ENCODE results near the gene SPEG.

Gene SPEG

DNA sequence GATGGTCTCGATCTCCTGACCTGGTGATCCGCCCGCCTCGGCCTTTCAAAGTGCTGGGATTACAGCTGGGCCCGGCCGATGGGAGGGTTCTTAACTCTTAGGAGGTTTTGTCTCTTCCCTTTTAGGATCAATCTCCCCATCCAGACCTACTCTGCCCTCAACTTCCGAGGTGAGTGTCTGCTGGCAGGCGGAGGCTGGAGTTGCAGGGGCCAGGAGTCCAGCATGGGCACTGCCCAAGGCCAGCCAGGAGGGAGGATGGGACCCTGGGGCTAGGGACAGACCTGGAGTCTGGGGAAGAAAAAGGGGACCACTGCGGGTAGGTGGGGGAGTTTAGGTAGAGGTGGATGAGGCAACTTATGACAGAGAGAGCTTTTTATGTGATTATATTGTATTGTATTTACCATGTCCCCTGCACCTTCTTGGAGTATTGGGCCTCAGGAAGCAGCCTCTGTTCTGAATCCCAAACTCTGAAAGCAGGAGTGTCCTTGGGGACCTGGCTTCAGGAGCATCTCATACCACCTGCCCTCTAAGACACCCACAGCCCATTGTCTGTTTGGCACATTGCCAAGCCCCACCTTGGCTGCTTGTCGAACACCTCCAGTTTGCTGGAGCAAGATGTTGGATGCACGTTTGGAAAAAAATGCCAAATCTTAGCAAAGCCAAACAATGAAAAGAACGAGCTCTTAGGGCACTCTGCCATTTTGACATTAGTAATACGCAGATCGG lies 10.8 kb upstream of the SPEG start:
- no peak overlapping the region for H2BK5ac ChIP-seq (ENCODE audit: low read length)
- H3K14ac ChIP-seq (ENCODE audit: low read length) = no peak overlapping the region
- no peak overlapping the region for H3K18ac ChIP-seq (ENCODE audit: low read length)
- no peak overlapping the region for H3K9ac ChIP-seq (ENCODE audit: low read depth, low read length, poor library complexity)
- H3K27ac ChIP-seq (replicated peaks; ENCODE audit: low read length) = no peak overlapping the region
- H2BK120ac ChIP-seq (ENCODE audit: low read depth, low read length) = no peak overlapping the region
- WGBS, 2 donors (ENCODE audit: extremely low coverage in 2 of 2, insufficient read length in 2 of 2, insufficient replicate concordance in 1 of 2) = no CpG with 5 or more reads among the region's 14 CpGs
- peaks cover 10% of the 10 kb centered on the region in 2 donors for H3K4me1 ChIP-seq (ENCODE audit: control insufficient read depth in 2 of 2, insufficient read depth in 1 of 2, low read depth in 1 of 2, low read length in 2 of 2)
- H3K9me3 ChIP-seq (replicated peaks in 1 of 2; ENCODE audit: control insufficient read depth in 2 of 2, insufficient read depth in 1 of 2, low read depth in 1 of 2, low read length in 2 of 2) = no peaks in the 10 kb centered on the region
- peaks cover 4 to 39% (median 18%) of the 10 kb centered on the region in 3 experiments for H3K27me3 ChIP-seq (ENCODE audit: control insufficient read depth in 3 of 3, insufficient read depth in 3 of 3, low read depth in 1 of 3, low read length in 3 of 3)
- H3K23ac ChIP-seq (ENCODE audit: low read depth, low read length, poor library complexity) = no peak overlapping the region
- H2BK12ac ChIP-seq (ENCODE audit: low read length) = no peak overlapping the region
- DNase-seq (ENCODE audit: low spot score) = no peak
- H4K91ac ChIP-seq (ENCODE audit: low read depth, low read length, poor library complexity) = no peak overlapping the region
- no peak overlapping the region for H3K4ac ChIP-seq (ENCODE audit: low read length)
- H2AK5ac ChIP-seq (ENCODE audit: low read depth, low read length) = no peak overlapping the region
- H3K79me1 ChIP-seq (ENCODE audit: low read depth, low read length) = no peaks in the 10 kb centered on the region
- no peak overlapping the region for H3K4me3 ChIP-seq (ENCODE audit: low read length in 2 of 2)
- H3K4me2 ChIP-seq (ENCODE audit: insufficient read depth, low read length, poor library complexity, severe bottlenecking) = no peak overlapping the region
- no peak overlapping the region for H2AFZ ChIP-seq (ENCODE audit: low read length)
- no peak overlapping the region for H2BK15ac ChIP-seq (ENCODE audit: low read length)
- no peak overlapping the region for H4K8ac ChIP-seq (ENCODE audit: low read depth, low read length)
- no peaks in the 10 kb centered on the region for H3K36me3 ChIP-seq (replicated peaks in 1 of 2; ENCODE audit: control insufficient read depth in 2 of 2, insufficient read depth in 2 of 2, low read length in 2 of 2)

DNA sequence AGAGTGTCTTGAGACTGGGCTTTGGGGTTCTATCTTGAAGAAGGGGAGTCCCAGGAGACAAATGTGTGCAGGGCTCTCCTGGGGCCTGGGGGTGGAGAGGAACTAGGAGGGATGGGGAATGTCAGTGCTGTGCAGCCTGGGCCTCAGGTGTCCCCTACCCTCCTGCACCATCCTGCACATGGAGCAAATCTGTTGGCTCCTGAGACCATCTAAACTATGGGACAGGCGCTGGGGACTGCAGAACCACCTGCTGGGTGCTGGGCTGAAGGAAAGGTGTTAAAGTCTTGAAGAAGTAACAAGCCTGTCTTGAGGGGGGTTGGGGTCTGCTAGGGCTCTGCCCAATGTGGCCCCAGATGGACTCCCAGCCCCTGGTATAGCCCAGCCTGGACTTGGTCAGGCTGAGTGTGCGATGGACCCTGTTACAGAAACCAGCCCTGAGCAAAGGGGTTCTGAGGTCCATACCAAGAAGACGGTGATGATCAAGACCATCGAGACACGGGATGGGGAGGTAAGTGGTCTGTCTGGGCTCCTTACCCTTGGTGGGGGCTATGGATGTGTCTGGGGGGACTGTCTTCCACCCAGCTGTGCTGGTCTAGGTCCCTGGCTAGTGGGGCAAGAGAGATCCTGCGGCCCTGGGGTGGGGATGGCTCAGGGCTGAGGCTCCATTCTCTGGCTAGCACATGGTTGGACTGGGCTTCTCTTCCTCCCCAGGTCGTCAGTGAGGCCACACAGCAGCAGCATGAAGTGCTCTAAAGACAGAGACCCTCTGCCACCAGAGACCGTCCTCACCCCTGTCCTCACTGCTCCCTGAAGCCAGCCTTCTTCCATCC lies 9.2 kb upstream of the SPEG start:
- peak overlapping the region; percentile 10 for H2BK12ac ChIP-seq (ENCODE audit: low read length)
- no peak overlapping the region for H4K8ac ChIP-seq (ENCODE audit: low read depth, low read length)
- H3K4ac ChIP-seq (ENCODE audit: low read length) = no peak overlapping the region
- peak overlapping the region; percentile 21 for H3K9ac ChIP-seq (ENCODE audit: low read depth, low read length, poor library complexity)
- H3K4me1 ChIP-seq (ENCODE audit: control insufficient read depth in 2 of 2, insufficient read depth in 1 of 2, low read depth in 1 of 2, low read length in 2 of 2) = peaks cover 7 to 10% of the 10 kb centered on the region in 2 donors
- H2BK15ac ChIP-seq (ENCODE audit: low read length) = peak overlapping the region; percentile 89
- no peaks in the 10 kb centered on the region for H3K79me1 ChIP-seq (ENCODE audit: low read depth, low read length)
- H3K27me3 ChIP-seq (ENCODE audit: control insufficient read depth in 3 of 3, insufficient read depth in 3 of 3, low read depth in 1 of 3, low read length in 3 of 3) = peaks cover 0 to 45% (median 2%) of the 10 kb centered on the region in 3 experiments
- H3K9me3 ChIP-seq (replicated peaks in 1 of 2; ENCODE audit: control insufficient read depth in 2 of 2, insufficient read depth in 1 of 2, low read depth in 1 of 2, low read length in 2 of 2) = no peaks in the 10 kb centered on the region
- peak overlapping the region; percentile 89 for H2BK5ac ChIP-seq (ENCODE audit: low read length)
- peak overlapping the region; percentile 90 for H3K18ac ChIP-seq (ENCODE audit: low read length)
- DNase-seq (ENCODE audit: low spot score) = no peak
- peak overlapping the region; percentile 84 for H2AK5ac ChIP-seq (ENCODE audit: low read depth, low read length)
- peak overlapping the region; percentile 89 for H3K14ac ChIP-seq (ENCODE audit: low read length)
- peak overlapping the region in 1 of 2 donors; percentile 42 for H3K4me3 ChIP-seq (ENCODE audit: low read length in 2 of 2)
- H2AFZ ChIP-seq (ENCODE audit: low read length) = no peak overlapping the region
- no peak overlapping the region for H3K4me2 ChIP-seq (ENCODE audit: insufficient read depth, low read length, poor library complexity, severe bottlenecking)
- no CpG with 5 or more reads among the region's 8 CpGs for WGBS, 2 donors (ENCODE audit: extremely low coverage in 2 of 2, insufficient read length in 2 of 2, insufficient replicate concordance in 1 of 2)
- no peak overlapping the region for H4K91ac ChIP-seq (ENCODE audit: low read depth, low read length, poor library complexity)
- H3K23ac ChIP-seq (ENCODE audit: low read depth, low read length, poor library complexity) = peak overlapping the region; percentile 85
- H3K36me3 ChIP-seq (replicated peaks in 1 of 2; ENCODE audit: control insufficient read depth in 2 of 2, insufficient read depth in 2 of 2, low read length in 2 of 2) = no peaks in the 10 kb centered on the region
- no peak overlapping the region for H3K27ac ChIP-seq (replicated peaks; ENCODE audit: low read length)
- peak overlapping the region; percentile 83 for H2BK120ac ChIP-seq (ENCODE audit: low read depth, low read length)

GRCh38 chr2:219426068-219426443 lies 8.6 kb upstream of the SPEG start:
- Histone ChIP-seq H4K8ac (ENCODE audit: low read depth, low read length) (peak overlapping the region; percentile 92), H3K27ac (replicated peaks; ENCODE audit: low read length) (no peak overlapping the region), H3K9ac (ENCODE audit: low read depth, low read length, poor library complexity) (peak overlapping the region; percentile 18), H3K14ac (ENCODE audit: low read length) (peak overlapping the region; percentile 79), H2BK120ac (ENCODE audit: low read depth, low read length) (peak overlapping the region; percentile 83), H2BK12ac (ENCODE audit: low read length) (peak overlapping the region; percentile 93), H3K36me3 (replicated peaks in 1 of 2; ENCODE audit: control insufficient read depth in 2 of 2, insufficient read depth in 2 of 2, low read length in 2 of 2) (no peaks in the 10 kb centered on the region), H4K91ac (ENCODE audit: low read depth, low read length, poor library complexity) (no peak overlapping the region), H3K4ac (ENCODE audit: low read length) (peak overlapping the region; percentile 61), H3K4me2 (ENCODE audit: insufficient read depth, low read length, poor library complexity, severe bottlenecking) (no peak overlapping the region), H3K4me3 (ENCODE audit: low read length in 2 of 2) (peak overlapping the region in 1 of 2 donors; percentile 42), H3K18ac (ENCODE audit: low read length) (peak overlapping the region; percentile 90), H3K4me1 (ENCODE audit: control insufficient read depth in 2 of 2, insufficient read depth in 1 of 2, low read depth in 1 of 2, low read length in 2 of 2) (peaks cover 7 to 10% of the 10 kb centered on the region in 2 donors), H2BK15ac (ENCODE audit: low read length) (peak overlapping the region; percentile 89), H3K79me1 (ENCODE audit: low read depth, low read length) (no peaks in the 10 kb centered on the region), H3K27me3 (ENCODE audit: control insufficient read depth in 3 of 3, insufficient read depth in 3 of 3, low read depth in 1 of 3, low read length in 3 of 3) (peaks cover 0 to 48% (median 0%) of the 10 kb centered on the region in 3 experiments), H3K9me3 (replicated peaks in 1 of 2; ENCODE audit: control insufficient read depth in 2 of 2, insufficient read depth in 1 of 2, low read depth in 1 of 2, low read length in 2 of 2) (no peaks in the 10 kb centered on the region), H3K23ac (ENCODE audit: low read depth, low read length, poor library complexity) (peak overlapping the region; percentile 85), H2AFZ (ENCODE audit: low read length) (no peak overlapping the region), H2BK5ac (ENCODE audit: low read length) (peak overlapping the region; percentile 89), H2AK5ac (ENCODE audit: low read depth, low read length) (peak overlapping the region; percentile 84)
- no CpG with 5 or more reads among the region's 7 CpGs for WGBS, 2 donors (ENCODE audit: extremely low coverage in 2 of 2, insufficient read length in 2 of 2, insufficient replicate concordance in 1 of 2)
- DNase-seq (ENCODE audit: low spot score) = no peak
